Fibroblast of lung (primary cell): Measurements from ENCODE around the gene FRS3. TPM values are rescaled to one million over a fixed set of nuclear protein-coding genes. Genes with fewer than 3 reads are reported as not detected.

Experiments
- DNase-seq, 2 donors: peaks; one replicate each; pipeline versions ENCODE4 v3.0.0 to v3.0.0-alpha.2; 2010; ENCODE audit warnings: low read depth in 2 of 2
- H2AFZ ChIP-seq: 2 replicates; pipeline ENCODE4 v1.5.1; 2012; ENCODE audit warnings: low read length, control low read depth, inconsistent platforms
- H3K27ac ChIP-seq: 2 replicates; pipeline ENCODE4 v1.5.1; 2011; ENCODE audit warnings: low read length, control low read depth; ENCODE audit not compliant: insufficient read depth
- H3K27me3 ChIP-seq: 2 replicates; pipeline ENCODE4 v1.5.1; 2011; ENCODE audit warnings: mild to moderate bottlenecking, low read length; ENCODE audit not compliant: control insufficient read depth, insufficient read depth
- H3K36me3 ChIP-seq: 2 replicates; pipeline ENCODE4 v1.5.1; 2011; ENCODE audit warnings: low read length; ENCODE audit not compliant: control insufficient read depth, insufficient read depth
- H3K4me1 ChIP-seq: 2 replicates; pipeline ENCODE4 v1.5.1; 2011; ENCODE audit warnings: low read length; ENCODE audit not compliant: control insufficient read depth, insufficient read depth; ENCODE audit errors: extremely low read depth
- H3K4me2 ChIP-seq: 2 replicates; pipeline ENCODE4 v1.5.1; 2011; ENCODE audit warnings: low read length, control low read depth; ENCODE audit not compliant: insufficient read depth; ENCODE audit errors: extremely low read depth
- H3K4me3 ChIP-seq, 4 experiments: fragments of 200-600 bp in 1 of 4; sonication (generic) in 1 of 4; replicated peaks in 1 of 4; 2 replicates each; pipeline ENCODE4 v1.5.1; 2011 to 2016; ENCODE audit warnings: low read length in 4 of 4, low read depth in 3 of 4, mild to moderate bottlenecking in 3 of 4, control low read depth in 2 of 4, inconsistent platforms in 1 of 4, mixed read lengths in 1 of 4; ENCODE audit not compliant: insufficient read depth in 1 of 4; ENCODE audit errors: control extremely low read depth in 1 of 4
- H3K79me2 ChIP-seq: 2 replicates; pipeline ENCODE4 v1.5.1; 2012; ENCODE audit warnings: mild to moderate bottlenecking, low read length, inconsistent platforms; ENCODE audit not compliant: control insufficient read depth, insufficient read depth
- H3K9ac ChIP-seq: 2 replicates; pipeline ENCODE4 v1.5.1; 2011; ENCODE audit warnings: mild to moderate bottlenecking, low read length, control low read depth; ENCODE audit not compliant: insufficient read depth
- H3K9me3 ChIP-seq: 2 replicates; pipeline ENCODE4 v1.5.1; 2012; ENCODE audit warnings: low read depth, low read length; ENCODE audit not compliant: control insufficient read depth, insufficient read depth
- H4K20me1 ChIP-seq: 2 replicates; pipeline ENCODE4 v1.5.1; 2011; ENCODE audit warnings: low read length; ENCODE audit not compliant: control insufficient read depth, insufficient read depth; ENCODE audit errors: extremely low read depth
- EZH2 ChIP-seq: IDR thresholded peaks from 2 replicates; pipeline ENCODE4 v1.5.1; 2012; ENCODE audit warnings: low read length, control low read depth, mild to moderate bottlenecking; ENCODE audit errors: missing control alignments
- polyA minus RNA-seq: library from RNA; depleted of rRNA, polyadenylated mRNA; stranded (reverse); fragments of >200 nt; gene quantifications from 2 replicates; pipeline ENCODE4 v1.2.3, GENCODE V29; 2011; ENCODE audit warnings: low replicate concordance
- polyA plus RNA-seq, 2 donors: library from polyadenylated mRNA; depleted of rRNA in 1 of 2; stranded (reverse) in 1 of 2; unstranded in 1 of 2; fragments of >200 nt; gene quantifications; 2 replicates each; pipeline ENCODE4 v1.2.1, GENCODE V29; 2011 to 2012; ENCODE audit warnings: missing spikeins in 1 of 2
- total RNA-seq: library from RNA; depleted of rRNA; stranded (reverse); fragments of >200 nt; gene quantifications from 2 replicates; pipeline ENCODE4 v1.2.1, GENCODE V29; 2014
- TF ChIP-seq, protein P1 (sequence below), 2 donors: IDR thresholded peaks in 1 of 2; conservative IDR thresholded peaks in 1 of 2; 1 replicate in 1 of 2; 2 replicates in 1 of 2; pipeline ENCODE4 v1.5.1; 2011 to 2012; ENCODE audit warnings: low read length in 2 of 2, control low read depth in 1 of 2, inconsistent platforms in 1 of 2, low read depth in 1 of 2, mild to moderate bottlenecking in 1 of 2

FRS3 gene, protein sequence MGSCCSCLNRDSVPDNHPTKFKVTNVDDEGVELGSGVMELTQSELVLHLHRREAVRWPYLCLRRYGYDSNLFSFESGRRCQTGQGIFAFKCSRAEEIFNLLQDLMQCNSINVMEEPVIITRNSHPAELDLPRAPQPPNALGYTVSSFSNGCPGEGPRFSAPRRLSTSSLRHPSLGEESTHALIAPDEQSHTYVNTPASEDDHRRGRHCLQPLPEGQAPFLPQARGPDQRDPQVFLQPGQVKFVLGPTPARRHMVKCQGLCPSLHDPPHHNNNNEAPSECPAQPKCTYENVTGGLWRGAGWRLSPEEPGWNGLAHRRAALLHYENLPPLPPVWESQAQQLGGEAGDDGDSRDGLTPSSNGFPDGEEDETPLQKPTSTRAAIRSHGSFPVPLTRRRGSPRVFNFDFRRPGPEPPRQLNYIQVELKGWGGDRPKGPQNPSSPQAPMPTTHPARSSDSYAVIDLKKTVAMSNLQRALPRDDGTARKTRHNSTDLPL
- total RNA-seq: 1.0 and 1.8 TPM in 2 replicates
- polyA plus RNA-seq: 2.4 and 2.6 TPM in 2 replicates
- 1.8 and 2.1 TPM in 2 replicates for polyA plus RNA-seq (2012)
- polyA minus RNA-seq: 4.2 and 13.8 TPM in 2 replicates

DNA sequence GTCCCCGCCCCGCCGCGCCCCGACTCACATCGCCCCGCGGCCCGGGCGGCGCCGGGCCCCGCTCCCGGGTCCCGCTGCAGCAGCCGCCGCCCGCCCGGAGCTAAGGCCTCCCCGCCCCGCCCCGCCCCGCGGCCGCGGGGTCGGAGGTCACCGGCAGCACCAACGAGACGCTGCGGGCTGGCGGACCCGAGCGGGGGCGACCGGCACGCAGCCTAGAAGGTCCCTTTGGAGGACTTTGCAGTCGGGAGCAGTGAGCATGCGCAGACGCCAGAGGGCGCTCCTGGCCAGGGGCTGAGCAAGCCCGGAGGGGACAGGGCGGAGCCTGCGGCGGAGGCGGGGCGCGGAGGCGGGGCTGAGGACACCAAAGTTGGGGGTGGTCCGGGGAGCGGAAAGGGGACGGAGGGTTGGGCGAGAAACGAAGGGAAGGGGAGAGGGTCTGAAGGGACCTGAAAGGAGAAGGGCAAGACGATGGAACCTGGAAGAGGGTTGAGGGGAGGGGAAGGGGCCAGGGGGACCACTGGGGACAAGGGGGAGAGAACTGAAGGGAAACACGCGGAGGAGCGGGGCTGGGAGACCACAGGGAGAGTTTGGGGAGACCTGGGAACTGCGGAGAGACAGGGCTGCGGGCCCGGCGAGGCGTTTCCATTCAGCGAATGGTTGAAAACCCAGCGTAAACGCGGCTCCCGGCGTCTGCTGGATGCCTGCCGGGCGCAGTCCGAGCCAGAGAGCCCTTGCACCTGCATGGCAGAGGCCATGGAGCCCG, at the start of gene FRS3:
Gene FRS3 (minus strand): TSS at position 113 of the 763 bp plus-strand sequence. CDS start 2,913 bp downstream, outside the sequence.
- Histone ChIP-seq H3K27me3 (no peaks in the 10 kb centered on the region), H2AFZ (peak within 1 kb of the TSS; percentile 78), H3K27ac (peak within 1 kb of the TSS; percentile 6), H3K4me3 (peak within 1 kb of the TSS; percentile 63 to 88 (median 72)), H3K36me3 (peaks cover 8% of the 10 kb centered on the region), H3K79me2 (no peaks in the 10 kb centered on the region), H3K9me3 (no peaks in the 10 kb centered on the region), H3K4me1 (peaks cover 3% of the 10 kb centered on the region), H3K4me2 (peak within 1 kb of the TSS; percentile 88), H4K20me1 (no peaks in the 10 kb centered on the region), H3K9ac (peak within 1 kb of the TSS; percentile 44)
- DNase-seq: peak; percentile 84 to 96
- TF ChIP-seq EZH2: no peak
- TF ChIP-seq, protein P1, sequence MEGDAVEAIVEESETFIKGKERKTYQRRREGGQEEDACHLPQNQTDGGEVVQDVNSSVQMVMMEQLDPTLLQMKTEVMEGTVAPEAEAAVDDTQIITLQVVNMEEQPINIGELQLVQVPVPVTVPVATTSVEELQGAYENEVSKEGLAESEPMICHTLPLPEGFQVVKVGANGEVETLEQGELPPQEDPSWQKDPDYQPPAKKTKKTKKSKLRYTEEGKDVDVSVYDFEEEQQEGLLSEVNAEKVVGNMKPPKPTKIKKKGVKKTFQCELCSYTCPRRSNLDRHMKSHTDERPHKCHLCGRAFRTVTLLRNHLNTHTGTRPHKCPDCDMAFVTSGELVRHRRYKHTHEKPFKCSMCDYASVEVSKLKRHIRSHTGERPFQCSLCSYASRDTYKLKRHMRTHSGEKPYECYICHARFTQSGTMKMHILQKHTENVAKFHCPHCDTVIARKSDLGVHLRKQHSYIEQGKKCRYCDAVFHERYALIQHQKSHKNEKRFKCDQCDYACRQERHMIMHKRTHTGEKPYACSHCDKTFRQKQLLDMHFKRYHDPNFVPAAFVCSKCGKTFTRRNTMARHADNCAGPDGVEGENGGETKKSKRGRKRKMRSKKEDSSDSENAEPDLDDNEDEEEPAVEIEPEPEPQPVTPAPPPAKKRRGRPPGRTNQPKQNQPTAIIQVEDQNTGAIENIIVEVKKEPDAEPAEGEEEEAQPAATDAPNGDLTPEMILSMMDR (conservative IDR thresholded peaks at IDR 0.05 in 1 of 2, IDR thresholded peaks at IDR 0.05 in 1 of 2; ENCODE audit: low read depth in 1 of 2, low read length in 2 of 2): peak; percentile 84 to 89

DNA sequence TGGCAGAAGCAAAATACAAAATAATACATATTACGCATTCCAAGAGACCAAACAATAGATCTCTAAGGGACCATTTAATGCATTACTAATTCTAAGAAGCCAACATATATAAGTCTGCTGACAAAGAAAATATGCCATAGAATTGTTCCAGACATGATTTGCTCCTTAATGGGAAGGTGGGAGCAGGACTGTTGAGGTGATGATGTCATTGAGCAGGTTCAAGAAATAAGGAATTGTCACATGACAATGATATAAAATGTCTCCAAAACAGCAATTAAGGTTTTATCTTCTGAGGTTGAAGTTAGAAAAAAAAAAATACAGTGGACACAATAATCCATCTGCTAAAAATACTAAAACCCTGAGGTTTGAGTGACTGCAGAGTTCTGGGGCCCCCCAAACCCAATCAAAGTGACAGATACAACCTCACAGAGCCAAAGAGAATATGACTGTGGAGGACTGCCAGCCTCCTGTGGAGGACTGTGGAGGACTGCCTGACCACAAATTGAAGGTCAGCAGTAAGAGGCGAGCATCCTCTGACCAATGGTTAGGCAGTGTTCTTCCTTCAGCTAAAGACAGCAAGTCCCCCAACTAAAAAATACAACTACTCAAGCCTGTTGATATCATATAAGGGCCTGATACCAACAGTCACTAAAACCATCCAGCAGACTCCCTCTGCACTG, 46.8 kb upstream of the FRS3 start:
- TF ChIP-seq, protein P1 (conservative IDR thresholded peaks at IDR 0.05 in 1 of 2, IDR thresholded peaks at IDR 0.05 in 1 of 2; ENCODE audit: low read depth in 1 of 2, low read length in 2 of 2): no peak
- no peak for TF ChIP-seq EZH2
- Histone ChIP-seq H2AFZ (no peak overlapping the region), H3K9ac (no peak overlapping the region), H4K20me1 (no peaks in the 10 kb centered on the region), H3K4me1 (no peaks in the 10 kb centered on the region), H3K79me2 (no peaks in the 10 kb centered on the region), H3K4me2 (no peak overlapping the region), H3K4me3 (no peak overlapping the region), H3K36me3 (no peaks in the 10 kb centered on the region), H3K9me3 (no peaks in the 10 kb centered on the region), H3K27me3 (no peaks in the 10 kb centered on the region), H3K27ac (no peak overlapping the region)
- DNase-seq: no peak
